Hematopoietic multipotent progenitor cell treated with erythropoietin and hydrocortisone succinate and interleukin-3 and kit ligand, for 8 days (in vitro differentiated cells): ENCODE data around the gene SUGCT.
A peak's percentile ranks its signal among the peaks of the same experiment; 100 is the strongest.

Experiments
- DNase-seq: peaks from one replicate; pipeline ENCODE4 v3.0.0-alpha.2; 2015

Gene SUGCT

GRCh38 chr7:40753455-40753854, 618.6 kb downstream of the SUGCT start:
- DNase-seq, result no peak

DNA sequence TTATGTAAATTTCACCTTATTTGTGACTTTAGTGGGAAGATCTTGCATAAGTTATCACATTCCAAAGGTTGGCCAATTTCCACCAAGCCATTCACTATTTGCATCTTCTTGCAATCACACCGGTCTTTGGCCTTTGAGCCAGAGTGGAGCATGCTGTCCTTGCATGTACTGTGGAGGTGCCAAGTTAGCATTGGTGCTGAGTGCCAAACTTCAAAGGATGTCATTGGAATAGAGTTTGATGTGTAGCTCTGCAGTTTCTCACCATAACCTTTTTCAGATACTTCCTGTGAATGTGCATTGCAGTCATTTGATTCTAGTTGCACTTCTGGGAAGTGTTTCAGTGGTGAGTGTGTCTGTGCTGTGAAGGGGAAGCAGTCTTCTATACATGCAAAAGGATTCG, 620.6 kb downstream of the SUGCT start:
- no peak for DNase-seq

- DNase-seq, result no peak
These were observed 622.3 kb downstream of the SUGCT start for GRCh38 chr7:40757109-40757508.

DNA sequence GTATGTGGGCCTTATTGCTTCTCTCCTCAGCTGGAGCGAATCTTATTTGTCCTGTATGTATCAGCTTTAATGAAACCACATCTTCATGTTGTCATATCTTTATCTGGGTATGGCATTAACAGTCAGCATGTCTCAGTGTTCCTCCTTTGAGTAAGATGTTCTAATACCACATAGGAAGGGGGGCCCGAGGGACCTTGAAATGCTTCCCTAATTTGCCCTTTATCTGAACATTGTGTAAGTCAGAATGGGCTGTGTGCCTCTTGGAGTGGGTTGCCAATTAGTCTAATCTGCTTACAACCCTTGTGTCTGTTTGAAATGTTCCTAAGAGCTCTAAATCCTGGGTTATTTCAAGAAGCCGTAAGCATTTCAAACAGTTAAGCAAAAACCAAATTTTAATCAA, 623.8 kb downstream of the SUGCT start:
- DNase-seq, result peak; percentile 47

GRCh38 chr7:40760293-40760964, 625.6 kb downstream of the SUGCT start:
- DNase-seq, result no peak

DNA sequence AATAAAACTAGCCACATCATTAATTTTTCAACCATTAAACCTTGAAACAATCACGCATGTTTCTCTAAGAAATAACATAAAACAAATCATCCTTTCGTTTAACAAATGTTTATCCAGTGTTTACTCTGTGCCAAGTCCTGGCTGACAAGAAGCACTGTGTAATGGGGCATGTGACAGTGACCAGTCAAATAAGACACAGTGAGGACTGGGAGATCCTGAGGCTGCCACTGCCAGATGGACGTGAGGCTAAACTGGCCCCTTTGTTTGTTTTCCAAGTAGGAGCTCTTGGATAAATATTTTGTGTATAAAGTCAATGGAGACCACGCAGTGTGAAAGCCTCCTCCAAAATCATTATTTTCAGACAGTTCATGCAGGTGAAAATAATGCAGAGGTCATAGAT, 626.2 kb downstream of the SUGCT start:
- no peak for DNase-seq

- no peak for DNase-seq
These were observed 627.2 kb downstream of the SUGCT start for GRCh38 chr7:40761762-40762560.

GRCh38 chr7:40763319-40764287, 628.8 kb downstream of the SUGCT start:
- no peak for DNase-seq

- no peak for DNase-seq
These were observed 630.8 kb downstream of the SUGCT start for GRCh38 chr7:40765639-40766038.

- DNase-seq, result no peak
These were observed 637.3 kb downstream of the SUGCT start for GRCh38 chr7:40772096-40772495.

GRCh38 chr7:40773656-40774055, 638.9 kb downstream of the SUGCT start:
- DNase-seq, result no peak

- no peak for DNase-seq
These were observed 641.1 kb downstream of the SUGCT start for GRCh38 chr7:40775877-40776276.

DNA sequence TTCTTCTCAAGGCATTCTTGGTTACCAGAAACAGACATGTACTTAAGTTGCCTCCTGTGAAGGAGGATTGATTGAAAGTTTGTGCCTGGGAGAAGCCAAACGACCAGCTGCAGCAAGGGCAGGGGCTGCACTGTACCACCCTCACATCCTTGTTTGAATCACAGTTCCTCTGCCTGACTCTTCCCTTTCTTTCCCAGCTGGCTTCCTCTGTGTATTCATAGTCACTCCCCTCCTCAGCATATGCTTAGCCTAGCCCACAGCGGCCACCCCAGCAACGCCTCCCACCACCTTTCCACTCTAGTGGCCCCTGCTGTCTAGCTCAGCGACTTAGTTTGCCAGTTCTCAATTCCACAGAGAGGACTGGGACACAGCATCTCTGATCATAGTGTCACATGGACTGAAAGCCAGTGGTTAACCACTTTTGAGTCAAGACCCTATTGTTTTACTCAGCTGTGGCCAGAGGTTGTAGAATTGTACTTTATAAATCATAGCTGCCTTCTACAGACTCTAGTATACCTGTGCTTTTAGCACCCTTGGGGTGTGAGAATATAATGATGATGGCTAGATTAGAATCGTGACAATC, 643.0 kb downstream of the SUGCT start:
- no peak for DNase-seq

DNA sequence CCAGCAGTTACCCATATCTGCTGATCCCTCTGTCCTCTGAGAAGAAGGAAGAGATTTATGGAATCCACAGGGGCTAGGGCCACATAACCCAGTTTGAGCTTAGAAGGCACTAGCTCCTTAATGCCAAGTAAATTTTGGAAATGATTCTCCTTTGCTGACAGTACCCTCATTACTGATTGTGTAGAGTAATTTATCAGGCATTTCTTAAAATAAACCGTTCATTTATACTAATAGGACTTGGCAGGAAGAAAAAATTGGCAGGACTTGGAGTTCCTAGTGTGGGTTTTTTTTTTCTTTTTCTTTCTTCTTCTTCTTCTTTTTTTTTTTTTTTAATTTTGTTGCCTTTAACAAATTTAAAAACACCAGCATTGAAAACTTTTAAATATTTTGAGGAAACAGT, 645.7 kb downstream of the SUGCT start:
- DNase-seq, result no peak

GRCh38 chr7:40782836-40783235, 648.0 kb downstream of the SUGCT start:
- DNase-seq, result no peak

DNA sequence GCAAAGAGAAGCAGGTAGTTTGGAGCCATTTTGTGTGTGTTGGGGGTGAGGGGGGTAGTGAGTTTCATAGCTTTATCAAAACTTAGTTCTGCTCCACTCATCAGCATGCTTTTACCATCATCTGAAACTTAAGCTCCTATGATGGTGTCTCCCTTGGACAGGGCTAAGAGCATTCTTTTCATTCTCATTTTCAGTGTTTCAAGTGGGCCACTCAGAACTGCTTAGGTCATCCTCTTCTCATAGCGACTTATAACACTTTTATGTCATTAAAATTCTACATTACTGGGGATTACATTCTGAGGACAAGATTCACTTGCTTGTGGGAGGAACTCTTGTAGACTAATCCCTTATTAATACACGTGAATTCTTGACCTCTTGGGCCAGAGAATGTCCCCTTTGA, 649.4 kb downstream of the SUGCT start:
- no peak for DNase-seq

DNA sequence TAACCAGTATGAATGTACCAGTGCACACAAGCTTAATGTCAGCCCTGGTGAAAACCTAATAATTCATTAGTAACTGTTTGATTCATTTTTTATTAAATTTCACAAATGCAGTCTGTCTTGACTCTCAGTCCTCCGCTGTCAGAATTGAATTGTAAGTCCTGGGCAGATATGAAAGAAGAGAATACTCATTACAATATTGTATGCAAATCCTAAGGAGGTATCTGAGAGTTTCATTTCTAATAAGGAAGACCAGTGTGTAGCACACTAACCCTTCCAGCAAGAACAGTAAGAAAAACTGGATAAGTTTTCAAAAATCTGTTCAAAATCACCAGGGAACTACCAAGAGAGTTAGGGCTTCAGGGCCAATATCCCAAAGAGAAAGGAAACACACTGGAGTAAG, 652.1 kb downstream of the SUGCT start:
- DNase-seq, result no peak

GRCh38 chr7:40793132-40793531, 658.3 kb downstream of the SUGCT start:
- no peak for DNase-seq

GRCh38 chr7:40795607-40796006, 660.8 kb downstream of the SUGCT start:
- DNase-seq, result no peak

GRCh38 chr7:40796723-40797122, 661.9 kb downstream of the SUGCT start:
- DNase-seq, result no peak

DNA sequence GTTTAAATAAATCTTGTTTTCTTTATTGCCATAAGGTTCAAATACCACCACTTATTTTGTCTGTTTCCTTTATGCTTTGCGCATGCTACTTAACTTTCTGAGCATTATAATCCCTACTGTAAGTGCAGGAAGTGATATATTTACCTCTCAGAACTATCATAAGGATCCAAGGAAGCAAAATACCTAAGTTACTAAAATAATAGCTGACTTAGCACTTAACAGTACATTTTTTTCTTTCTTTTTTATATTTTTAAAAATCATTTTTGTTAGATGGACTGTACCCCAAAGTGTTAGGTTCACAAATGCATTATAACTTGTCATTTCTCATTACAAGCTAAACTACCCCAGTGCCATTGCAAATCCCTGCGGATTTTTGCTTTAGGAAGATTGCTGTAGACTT, 663.8 kb downstream of the SUGCT start:
- no peak for DNase-seq

DNA sequence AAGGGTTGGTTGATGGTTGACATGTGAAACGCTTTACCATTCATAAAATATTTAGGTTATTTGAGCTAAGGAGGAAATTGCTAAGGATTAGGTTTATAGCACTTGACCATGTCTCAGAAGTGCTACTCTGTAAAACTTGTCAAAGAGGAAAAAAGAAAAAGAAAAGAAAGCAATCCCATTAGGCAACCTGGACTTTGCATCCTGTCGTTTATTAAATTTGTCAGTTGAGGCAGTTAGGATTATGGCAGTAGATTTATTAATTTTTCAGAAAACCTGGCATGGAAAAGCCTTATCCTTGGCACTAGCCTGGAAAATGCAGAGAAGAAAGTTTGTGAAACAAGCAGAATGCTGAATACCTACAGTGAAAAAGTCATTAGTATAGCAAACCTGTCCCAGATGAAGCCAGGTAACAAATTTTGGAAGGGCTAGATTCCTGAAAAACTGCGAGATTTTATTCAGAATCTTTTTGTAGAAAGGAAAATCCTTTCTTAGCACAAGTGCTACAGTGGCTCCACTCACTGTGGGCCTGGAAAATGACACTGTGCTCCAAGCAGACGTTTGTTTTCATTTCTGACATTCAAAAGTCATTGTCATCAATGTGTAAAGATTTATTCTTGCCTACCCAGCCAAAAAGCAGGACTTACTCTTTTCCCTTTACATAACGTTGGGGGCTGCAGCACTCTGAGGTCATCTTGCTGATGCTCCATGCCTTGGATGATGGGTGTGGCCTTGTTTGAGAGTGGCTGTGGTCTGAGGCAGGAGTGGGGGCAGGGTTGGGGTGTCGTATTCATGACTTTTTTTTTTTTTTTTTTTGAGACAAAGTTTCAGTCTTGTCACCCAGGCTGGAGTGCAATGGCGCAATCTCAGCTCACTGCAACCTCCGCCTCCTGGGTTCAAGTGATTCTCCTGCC, 664.9 kb downstream of the SUGCT start:
- no peak for DNase-seq
